LNCaP clone FGC (cell line): ENCODE measurements around the gene PPL.
A peak's percentile ranks its signal among the peaks of the same experiment; 100 is the strongest.

Experiments
- DNase-seq: peaks from one replicate; pipeline ENCODE4 v3.0.0-alpha.2; 2011; ENCODE audit warnings: low read depth
- H3K4me3 ChIP-seq: 2 replicates; pipeline ENCODE4 v1.5.1; 2011; ENCODE audit warnings: mild to moderate bottlenecking, low read depth, low read length, control low read depth
- CTCF ChIP-seq: IDR thresholded peaks from 2 replicates; pipeline ENCODE4 v1.5.1; 2012; ENCODE audit warnings: mild to moderate bottlenecking; ENCODE audit not compliant: control insufficient read depth, insufficient read depth; ENCODE audit errors: extremely low read depth

PPL gene

GRCh38 chr16:4865231-4865860, 71.6 kb downstream of the PPL start:
- no peak for TF ChIP-seq CTCF
- no peak for DNase-seq
- no peak overlapping the region for H3K4me3 ChIP-seq

GRCh38 chr16:4864728-4865127, 72.2 kb downstream of the PPL start:
- DNase-seq = no peak
- no peak for TF ChIP-seq CTCF
- no peak overlapping the region for H3K4me3 ChIP-seq

- no peak for TF ChIP-seq CTCF
- no peak overlapping the region for H3K4me3 ChIP-seq
- peak; percentile 73 for DNase-seq
Measured at GRCh38 chr16:4862639-4863038, 74.3 kb downstream of the PPL start.

GRCh38 chr16:4860727-4861342, 76.1 kb downstream of the PPL start:
- no peak for TF ChIP-seq CTCF
- DNase-seq = no peak
- no peak overlapping the region for H3K4me3 ChIP-seq

- H3K4me3 ChIP-seq = no peak overlapping the region
- no peak for DNase-seq
- TF ChIP-seq CTCF = no peak
Measured at GRCh38 chr16:4859900-4860255, 77.1 kb downstream of the PPL start.

GRCh38 chr16:4859190-4859899, 77.6 kb downstream of the PPL start:
- H3K4me3 ChIP-seq = no peak overlapping the region
- TF ChIP-seq CTCF = no peak
- no peak for DNase-seq

GRCh38 chr16:4855804-4856203, 81.1 kb downstream of the PPL start:
- TF ChIP-seq CTCF = no peak
- DNase-seq = no peak

More at GRCh38 chr16:4855804-4856203, 81.1 kb downstream of the PPL start:
- H3K4me3 ChIP-seq = no peak overlapping the region
